H1 (cell line): ENCODE data around the gene DISP3.

ENCODE experiments used
- CTCF ChIP-seq, 3 experiments: IDR thresholded peaks; 1 replicate in 2 of 3; 2 replicates in 1 of 3; pipeline versions ENCODE4 v1.5.1 to v1.6.1; 2011; ENCODE audit warnings: low read length in 3 of 3, mild to moderate bottlenecking in 3 of 3, inconsistent platforms in 2 of 3, low read depth in 1 of 3, moderate library complexity in 1 of 3; ENCODE audit not compliant: insufficient read depth in 1 of 3; ENCODE audit errors: control extremely low read depth in 1 of 3
- RNF2 ChIP-seq: fragments of 200-900, 300-1000 bp; sonication (generic); IDR thresholded peaks from 2 replicates; pipeline ENCODE4 v1.7.1; 2016; ENCODE audit warnings: borderline replicate concordance, low read depth, mild to moderate bottlenecking, antibody characterized with exemption, low read length; ENCODE audit not compliant: poor library complexity, severe bottlenecking; ENCODE audit errors: missing control alignments
- ZNF274 ChIP-seq: IDR thresholded peaks from 2 replicates; pipeline ENCODE4 v1.7.0; 2012; ENCODE audit warnings: low read length, borderline replicate concordance; ENCODE audit errors: extremely low read depth

DNA sequence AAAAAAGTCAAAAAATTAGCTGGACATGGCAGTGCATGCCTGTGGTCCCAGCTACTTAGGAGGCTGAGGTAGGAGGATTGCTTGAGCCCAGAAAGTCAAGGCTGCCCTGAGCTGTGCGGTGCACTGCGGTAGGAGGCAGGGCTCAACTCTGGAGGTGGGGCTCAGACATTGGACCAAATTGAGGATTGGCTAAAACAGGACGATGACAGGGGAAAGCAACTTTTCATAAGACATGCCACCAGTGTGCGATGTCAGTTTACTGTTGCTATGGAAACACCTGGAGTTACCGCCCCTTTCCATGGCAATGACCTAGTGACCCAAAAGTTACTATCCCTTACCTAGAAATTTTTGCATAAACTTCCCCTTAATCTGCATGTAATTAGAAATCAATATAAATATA lies 85.3 kb downstream of the DISP3 start:
- no peak for TF ChIP-seq CTCF (IDR thresholded peaks at IDR 0.05; ENCODE audit: control extremely low read depth in 1 of 3, insufficient read depth in 1 of 3, low read depth in 1 of 3, low read length in 3 of 3)
- no peak for TF ChIP-seq ZNF274
- TF ChIP-seq RNF2: no peak
